Stimulated activated CD4-positive, alpha-beta T cell treated with anti-CD3 and anti-CD28 coated beads, TNF-alpha, amount 100 ng/mL, for 24 hours (primary cell): ENCODE data around the gene MDP1.

ENCODE experiments used
- DNase-seq, 3 experiments: peaks; one replicate each; pipeline ENCODE4 v3.0.0-alpha.2; 2020; ENCODE audit warnings: low read depth in 3 of 3

The MDP1 gene

DNA sequence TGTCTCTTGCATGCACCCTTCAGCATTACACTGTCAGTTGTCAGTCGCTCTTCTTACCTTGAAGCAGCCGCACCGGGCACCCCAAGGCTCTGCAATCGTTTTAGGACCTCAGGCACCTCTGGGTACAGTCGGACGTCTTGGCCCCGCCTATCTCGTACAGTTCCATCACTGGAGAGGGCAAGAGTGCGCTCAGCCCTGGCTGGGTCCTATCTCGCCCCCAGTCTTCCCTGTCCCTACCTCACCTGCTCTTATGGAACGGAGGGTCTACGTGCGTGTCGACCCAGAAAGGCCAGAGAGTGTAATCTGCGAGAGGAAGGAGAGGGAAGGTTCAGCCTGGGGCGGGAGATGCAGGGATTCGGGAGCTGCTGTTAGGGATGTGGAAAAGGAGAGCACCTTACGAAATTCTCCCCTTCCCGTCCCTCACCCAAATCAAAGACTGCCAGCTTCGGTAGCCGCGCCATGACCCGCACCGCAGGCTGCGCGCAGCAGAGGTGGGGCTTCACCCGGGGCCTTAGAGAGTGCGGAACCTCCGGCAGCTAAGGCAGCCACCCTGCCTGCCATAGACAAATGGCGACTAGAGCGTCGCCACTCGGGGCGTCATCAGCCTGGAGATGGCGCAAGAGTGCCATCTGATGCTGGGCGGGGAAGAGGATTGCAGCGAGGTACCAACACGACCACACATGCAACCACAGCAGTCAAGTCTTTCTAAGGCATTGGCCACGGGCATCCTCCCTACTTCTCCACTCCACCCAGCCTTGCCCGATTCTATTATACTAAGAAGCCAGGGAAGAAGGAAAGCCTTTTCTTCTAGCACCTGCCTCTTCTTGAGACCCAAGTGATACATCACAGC lies at the start of gene MDP1:
MDP1 (minus strand) TSS at position 572 of the 850 bp plus-strand sequence; CDS start at position 461, 111 bp downstream.
- DNase-seq = peak; percentile 67 to 81 (median 68)

GRCh38 chr14:24264298-24264697 lies 48.4 kb upstream of the MDP1 start:
- no peak for DNase-seq

GRCh38 chr14:24263848-24264247 lies 48.0 kb upstream of the MDP1 start:
- no peak for DNase-seq

GRCh38 chr14:24262821-24263733 lies 47.2 kb upstream of the MDP1 start, which contains the start of gene TGM1:
TGM1 (minus strand) TSS chr14:24263177; CDS start chr14:24262352, 825 bp downstream.
- no peak for DNase-seq

GRCh38 chr14:24261969-24262327 lies 46.1 kb upstream of the MDP1 start:
- DNase-seq = no peak

- DNase-seq = no peak
Measured at GRCh38 chr14:24261256-24261968, 45.5 kb upstream of the MDP1 start.

GRCh38 chr14:24260780-24261157 lies 44.9 kb upstream of the MDP1 start:
- no peak for DNase-seq

DNA sequence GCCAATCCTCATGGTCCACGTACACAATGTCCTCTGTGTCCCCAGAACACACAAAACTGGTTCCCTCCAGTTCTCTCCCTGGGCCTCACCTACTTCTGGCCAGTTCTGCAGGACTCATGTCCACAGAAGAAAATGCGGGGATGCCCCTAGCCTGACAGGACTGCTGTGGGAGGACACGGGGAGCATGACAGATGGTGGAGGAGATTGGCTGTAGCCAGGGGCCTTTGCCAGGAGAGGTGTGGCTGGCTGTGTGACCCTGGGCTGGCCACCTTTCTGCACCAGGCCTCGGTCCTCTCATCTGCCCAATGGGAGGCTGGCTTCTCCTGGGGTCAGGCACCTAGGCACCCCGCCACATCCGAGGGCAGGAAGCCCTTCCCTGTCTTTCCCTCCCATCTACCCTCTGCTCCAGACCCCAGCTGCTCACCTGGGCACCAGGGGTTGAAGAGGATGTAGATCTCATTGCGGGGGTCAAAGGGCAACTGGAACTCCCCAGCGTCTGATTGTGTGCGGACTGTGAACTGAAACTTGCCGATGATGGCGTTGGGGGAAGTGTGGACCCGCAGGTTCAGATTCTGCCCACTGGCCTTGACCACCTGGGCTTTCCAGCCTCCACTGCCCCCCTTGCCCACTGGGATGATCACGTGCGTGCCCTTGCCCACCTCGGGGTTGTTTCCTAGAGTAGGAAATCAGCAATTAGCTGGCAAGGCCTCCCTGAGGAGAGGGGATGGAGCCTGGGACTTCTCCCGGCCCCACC lies 44.3 kb upstream of the MDP1 start:
- DNase-seq = no peak

GRCh38 chr14:24259282-24260025 lies 43.6 kb upstream of the MDP1 start:
- no peak for DNase-seq

- DNase-seq = no peak
Measured at GRCh38 chr14:24258548-24259265, 42.8 kb upstream of the MDP1 start.

GRCh38 chr14:24258119-24258518 lies 42.3 kb upstream of the MDP1 start:
- DNase-seq = no peak

DNA sequence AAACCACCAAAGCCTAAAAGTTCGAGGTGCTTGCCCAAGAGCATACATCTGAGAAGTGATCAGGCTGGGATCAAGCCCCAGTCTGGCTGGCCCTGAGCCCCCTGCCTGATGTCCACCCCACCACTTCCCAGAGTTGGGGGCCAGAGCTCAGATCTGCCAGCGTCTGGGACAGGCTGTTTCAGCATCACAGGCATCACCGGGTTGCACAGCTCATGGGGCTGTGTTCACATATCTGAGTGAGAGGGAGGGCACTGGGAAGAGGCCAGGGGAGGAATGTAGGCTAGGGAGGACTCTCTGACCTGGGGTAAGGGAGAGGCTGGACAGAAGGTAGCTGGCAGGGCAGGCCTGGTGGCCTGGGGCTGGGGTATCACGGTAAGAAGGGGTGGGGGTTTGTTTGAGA lies 41.1 kb upstream of the MDP1 start:
- no peak for DNase-seq

DNA sequence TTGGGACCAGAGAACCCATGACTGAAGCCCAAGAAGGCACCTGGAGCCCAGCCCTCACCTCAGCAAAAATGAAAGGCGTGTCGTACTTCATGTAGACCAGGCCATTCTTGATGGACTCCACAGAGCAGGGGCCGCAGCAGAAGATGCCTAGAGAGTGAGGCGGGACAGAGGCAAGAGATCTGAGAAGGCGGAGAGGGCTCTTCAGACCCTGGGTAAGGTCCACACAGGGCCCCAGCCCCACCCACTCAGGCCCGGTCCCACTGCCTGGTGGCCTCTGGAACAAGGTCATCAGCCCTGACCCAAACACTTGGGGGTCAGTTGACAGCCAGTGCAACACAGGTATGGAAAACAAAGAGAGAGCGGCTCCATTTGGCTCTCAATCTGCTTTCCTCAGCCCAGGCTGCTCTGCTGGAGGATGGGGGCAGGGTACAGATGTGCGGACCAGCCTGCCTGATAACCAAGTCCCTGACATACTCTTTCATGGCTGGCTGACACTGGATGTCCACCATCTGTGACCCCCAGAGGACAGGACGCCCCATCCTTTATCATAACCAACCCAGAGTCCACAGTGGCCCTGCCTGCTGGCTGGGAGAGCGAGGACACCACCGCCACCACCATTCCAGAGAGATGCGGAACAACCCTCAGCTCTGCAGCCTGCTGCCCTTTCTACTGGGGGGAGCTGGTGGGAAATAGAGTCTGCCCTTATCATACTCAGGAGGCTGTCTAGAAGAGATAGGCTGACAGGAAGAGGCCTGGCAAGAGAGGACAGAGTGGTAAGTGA lies 40.3 kb upstream of the MDP1 start:
- DNase-seq = no peak

GRCh38 chr14:24255438-24255837 lies 39.6 kb upstream of the MDP1 start:
- DNase-seq = no peak

- no peak for DNase-seq
Measured at GRCh38 chr14:24254630-24255392, 38.9 kb upstream of the MDP1 start.

GRCh38 chr14:24253936-24254335 lies 38.1 kb upstream of the MDP1 start:
- no peak for DNase-seq

DNA sequence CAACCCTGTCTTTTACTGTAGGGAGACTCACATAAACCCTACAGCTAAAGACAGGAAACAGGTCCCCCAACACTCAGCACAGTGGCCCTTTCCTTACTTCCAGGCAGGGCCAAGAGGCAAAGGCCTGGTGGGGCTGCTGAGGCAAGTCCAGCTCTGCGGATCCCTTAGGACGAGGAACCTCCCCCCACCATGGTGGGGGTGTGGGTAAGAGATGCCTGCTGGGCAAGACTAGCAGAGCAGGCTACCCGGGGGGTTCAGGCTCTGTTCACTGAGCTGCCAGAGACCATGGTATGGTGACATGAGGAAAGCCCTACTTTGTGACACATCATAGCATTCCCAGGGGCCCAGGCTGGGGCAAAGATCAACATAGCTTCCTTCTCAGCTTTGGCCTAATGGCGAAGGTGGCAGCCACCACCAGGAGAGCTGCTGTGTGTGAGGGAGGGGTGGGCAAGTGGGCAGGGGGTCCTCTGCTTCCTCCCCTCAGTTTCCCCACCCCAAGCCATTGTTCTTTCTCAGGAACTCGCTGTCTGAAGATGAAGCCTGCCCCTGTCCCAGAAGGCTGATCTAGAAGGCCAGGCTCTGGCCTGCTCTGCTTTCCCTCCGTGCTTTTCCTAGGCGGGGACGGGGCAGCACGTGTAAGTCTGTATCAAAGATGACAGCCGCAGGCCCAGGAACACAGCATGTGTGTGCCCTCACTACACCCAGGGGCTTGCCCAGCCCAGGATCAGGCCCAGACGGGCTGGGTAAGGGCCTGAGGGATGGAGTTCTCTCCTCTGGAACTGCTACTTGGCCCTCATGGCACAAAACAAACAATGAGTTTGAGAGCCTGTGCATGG lies 36.6 kb upstream of the MDP1 start:
- no peak for DNase-seq
